Nephron progenitor cell (in vitro differentiated cells): Measurements from ENCODE around the gene SERINC3.

Experiments
- DNase-seq: peaks from one replicate; pipeline ENCODE4 v3.0.0; 2021
- H3K27ac Mint-ChIP-seq: 2 replicates; pipeline ENCODE4 v1.8.0; 2021; ENCODE audit warnings: mild to moderate bottlenecking, moderate library complexity, mixed read lengths
- H3K27me3 Mint-ChIP-seq: 2 replicates; pipeline ENCODE4 v1.8.0; 2021; ENCODE audit warnings: mild to moderate bottlenecking, low read depth, mixed read lengths; ENCODE audit not compliant: poor library complexity
- H3K36me3 Mint-ChIP-seq: 2 replicates; pipeline ENCODE4 v1.8.0; 2021; ENCODE audit warnings: low read depth, mixed read lengths
- H3K4me1 Mint-ChIP-seq: 2 replicates; pipeline ENCODE4 v1.8.0; 2021; ENCODE audit warnings: mixed read lengths
- H3K4me3 Mint-ChIP-seq: 2 replicates; pipeline ENCODE4 v1.8.0; 2021; ENCODE audit warnings: mild to moderate bottlenecking, moderate library complexity, mixed read lengths
- H3K9me3 Mint-ChIP-seq: 2 replicates; pipeline ENCODE4 v1.8.0; 2021; ENCODE audit warnings: mild to moderate bottlenecking, moderate library complexity, mixed read lengths
- CTCF ChIP-seq: fragments of 200-600 bp; sonication (generic); IDR thresholded peaks from 2 replicates; pipeline ENCODE4 v1.5.0; 2021; ENCODE audit warnings: antibody characterized with exemption

SERINC3 gene

GRCh38 chr20:44467289-44467883 lies 54.5 kb downstream of the SERINC3 start:
- Mint-ChIP-seq H3K4me3 (no peak overlapping the region), H3K27me3 (peaks cover 29% of the 10 kb centered on the region), H3K9me3 (no peaks in the 10 kb centered on the region), H3K36me3 (no peaks in the 10 kb centered on the region), H3K4me1 (peaks cover 8% of the 10 kb centered on the region), H3K27ac (no peak overlapping the region)
- DNase-seq = no peak
- no peak for TF ChIP-seq CTCF

GRCh38 chr20:44465001-44465560 lies 56.8 kb downstream of the SERINC3 start:
- H3K27ac Mint-ChIP-seq = no peak overlapping the region
- no peak for DNase-seq
- no peaks in the 10 kb centered on the region for H3K9me3 Mint-ChIP-seq
- peaks cover 8% of the 10 kb centered on the region for H3K4me1 Mint-ChIP-seq
- no peaks in the 10 kb centered on the region for H3K36me3 Mint-ChIP-seq
- TF ChIP-seq CTCF = no peak
- H3K27me3 Mint-ChIP-seq = peaks cover 23% of the 10 kb centered on the region
- no peak overlapping the region for H3K4me3 Mint-ChIP-seq

- Mint-ChIP-seq H3K4me3 (no peak overlapping the region), H3K27me3 (peaks cover 20% of the 10 kb centered on the region), H3K36me3 (no peaks in the 10 kb centered on the region), H3K27ac (no peak overlapping the region), H3K9me3 (no peaks in the 10 kb centered on the region), H3K4me1 (peaks cover 8% of the 10 kb centered on the region)
- TF ChIP-seq CTCF = no peak
- no peak for DNase-seq
These were observed 57.4 kb downstream of the SERINC3 start for GRCh38 chr20:44464514-44464913.

DNA sequence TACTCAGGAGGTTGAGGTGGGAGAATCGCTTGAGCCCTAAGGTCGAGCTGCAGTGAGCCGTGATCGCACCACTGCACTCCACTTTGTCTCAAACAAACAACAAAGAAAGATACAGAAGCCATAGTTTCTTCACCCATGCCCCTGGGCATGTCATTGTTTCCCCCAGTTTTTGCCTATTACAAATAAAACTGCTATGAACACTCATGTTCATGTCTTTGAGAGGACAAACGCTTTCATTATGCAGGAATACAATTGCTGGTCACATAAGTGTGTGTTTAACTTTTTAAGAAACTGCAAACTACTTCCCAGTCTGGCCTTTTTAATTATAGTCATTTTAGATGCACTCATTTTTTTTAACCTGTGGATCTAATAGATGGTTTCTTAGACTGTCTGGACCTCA lies 58.4 kb downstream of the SERINC3 start:
- Mint-ChIP-seq H3K4me3 (no peak overlapping the region), H3K9me3 (no peaks in the 10 kb centered on the region), H3K27ac (no peak overlapping the region), H3K36me3 (no peaks in the 10 kb centered on the region), H3K4me1 (peaks cover 8% of the 10 kb centered on the region), H3K27me3 (peaks cover 13% of the 10 kb centered on the region)
- TF ChIP-seq CTCF = no peak
- no peak for DNase-seq

DNA sequence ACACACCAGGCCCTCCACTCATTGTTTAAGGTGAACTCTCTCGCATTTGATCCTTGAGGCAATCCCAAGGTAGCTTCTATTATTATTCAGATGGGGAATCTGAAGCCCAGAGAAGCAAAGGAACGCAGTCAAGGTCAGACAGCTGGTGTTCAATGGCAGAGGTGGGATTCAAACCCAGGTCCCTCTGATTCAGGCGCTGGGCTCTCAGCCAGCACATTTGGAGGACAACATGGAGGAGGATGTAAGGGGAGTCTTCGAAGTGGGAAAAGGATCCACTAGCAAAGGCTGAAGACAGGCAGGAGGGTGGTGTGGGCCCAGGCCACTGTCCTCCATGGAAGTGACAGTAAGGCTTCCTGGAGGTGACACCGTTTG lies 60.1 kb downstream of the SERINC3 start:
- no peaks in the 10 kb centered on the region for H3K9me3 Mint-ChIP-seq
- DNase-seq = no peak
- no peak overlapping the region for H3K27ac Mint-ChIP-seq
- no peak for TF ChIP-seq CTCF
- no peak overlapping the region for H3K4me3 Mint-ChIP-seq
- H3K4me1 Mint-ChIP-seq = no peaks in the 10 kb centered on the region
- no peaks in the 10 kb centered on the region for H3K36me3 Mint-ChIP-seq
- H3K27me3 Mint-ChIP-seq = peaks cover 13% of the 10 kb centered on the region

- Mint-ChIP-seq H3K4me3 (no peak overlapping the region), H3K4me1 (no peaks in the 10 kb centered on the region), H3K27ac (no peak overlapping the region), H3K9me3 (no peaks in the 10 kb centered on the region), H3K36me3 (no peaks in the 10 kb centered on the region), H3K27me3 (peaks cover 13% of the 10 kb centered on the region)
- peak; percentile 0 for TF ChIP-seq CTCF
- DNase-seq = no peak
These were observed 60.6 kb downstream of the SERINC3 start for GRCh38 chr20:44461142-44461802.
